Parathyroid adenoma (tissue), 2 donors: ENCODE measurements around the gene OSBPL5.

ENCODE experiments used
- H2AFZ ChIP-seq: fragments of 300-600 bp; sonication (generic); one replicate; pipeline ENCODE4 v1.7.0; 2017; ENCODE audit warnings: antibody characterized with exemption, mild to moderate bottlenecking
- H3K27ac ChIP-seq: fragments of 300-600 bp; sonication (generic); one replicate; pipeline ENCODE4 v1.7.0; 2017
- H3K27me3 ChIP-seq: fragments of 300-600 bp; sonication (generic); one replicate; pipeline ENCODE4 v1.7.0; 2017; ENCODE audit warnings: low read length; ENCODE audit not compliant: control insufficient read depth, insufficient read depth
- H3K36me3 ChIP-seq: fragments of 300-600 bp; sonication (generic); one replicate; pipeline ENCODE4 v1.7.0; 2017; ENCODE audit warnings: low read length; ENCODE audit not compliant: control insufficient read depth, insufficient read depth
- H3K4me1 ChIP-seq: fragments of 300-600 bp; sonication (generic); one replicate; pipeline ENCODE4 v1.7.0; 2017; ENCODE audit warnings: control low read depth
- H3K4me2 ChIP-seq: fragments of 300-600 bp; sonication (generic); one replicate; pipeline ENCODE4 v1.7.0; 2017; ENCODE audit warnings: low read length
- H3K4me3 ChIP-seq: fragments of 300-600 bp; sonication (generic); one replicate; pipeline ENCODE4 v1.7.0; 2017; ENCODE audit warnings: low read depth, low read length
- H3K79me2 ChIP-seq: fragments of 300-600 bp; sonication (generic); one replicate; pipeline ENCODE4 v1.7.0; 2017; ENCODE audit warnings: control low read depth
- H3K9ac ChIP-seq: fragments of 300-600 bp; sonication (generic); one replicate; pipeline ENCODE4 v1.7.0; 2017; ENCODE audit warnings: mild to moderate bottlenecking
- H3K9me3 ChIP-seq: fragments of 300-600 bp; sonication (generic); one replicate; pipeline ENCODE4 v1.7.0; 2017; ENCODE audit warnings: low read length; ENCODE audit not compliant: control insufficient read depth
- TF ChIP-seq, protein P1 (sequence below): fragments of 300-600 bp; sonication (generic); IDR thresholded peaks from one replicate; pipeline ENCODE4 v1.7.0; 2017; ENCODE audit warnings: antibody characterized with exemption, mild to moderate bottlenecking
- donor health status: primary hyperparathyroidism.

Gene OSBPL5

DNA sequence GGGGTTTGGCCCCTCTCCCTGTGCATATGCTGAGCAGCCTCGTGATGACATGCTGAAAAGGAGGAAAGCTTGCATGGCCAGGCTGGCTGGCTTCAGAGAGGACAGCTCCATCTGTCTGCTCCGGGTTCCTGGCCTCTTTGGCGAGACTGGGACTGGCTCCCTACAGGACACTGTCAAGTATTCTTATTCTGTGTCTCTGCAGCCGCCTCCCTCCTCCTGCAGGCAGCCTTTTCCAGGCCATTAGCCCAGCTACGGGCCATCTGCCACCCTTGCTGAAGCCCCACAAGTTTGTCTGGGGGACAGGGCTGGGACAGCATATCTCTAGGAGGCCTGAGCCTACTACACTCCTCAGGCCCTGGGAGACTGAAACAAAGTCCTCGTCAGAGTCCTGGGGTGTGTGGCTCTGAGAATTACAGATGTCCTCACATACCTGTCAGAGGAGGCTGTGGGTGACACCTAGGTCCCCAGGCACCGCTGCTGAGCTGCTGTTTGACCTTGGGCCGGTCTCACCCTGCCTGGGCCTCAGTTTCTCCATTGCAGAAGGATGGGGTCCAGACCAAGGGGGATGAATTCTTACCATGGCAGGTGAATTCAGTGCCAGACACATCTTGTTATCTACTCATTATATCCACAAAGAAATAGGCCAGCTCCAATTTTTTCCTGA is 42.5 kb upstream of the OSBPL5 start:
- Histone ChIP-seq H3K4me1 (no peaks in the 10 kb centered on the region), H2AFZ (no peak overlapping the region), H3K36me3 (no peaks in the 10 kb centered on the region), H3K27ac (no peak overlapping the region), H3K79me2 (no peaks in the 10 kb centered on the region), H3K4me3 (no peak overlapping the region), H3K9ac (no peak overlapping the region), H3K9me3 (no peaks in the 10 kb centered on the region), H3K27me3 (no peaks in the 10 kb centered on the region), H3K4me2 (no peak overlapping the region)
- TF ChIP-seq, protein P1, sequence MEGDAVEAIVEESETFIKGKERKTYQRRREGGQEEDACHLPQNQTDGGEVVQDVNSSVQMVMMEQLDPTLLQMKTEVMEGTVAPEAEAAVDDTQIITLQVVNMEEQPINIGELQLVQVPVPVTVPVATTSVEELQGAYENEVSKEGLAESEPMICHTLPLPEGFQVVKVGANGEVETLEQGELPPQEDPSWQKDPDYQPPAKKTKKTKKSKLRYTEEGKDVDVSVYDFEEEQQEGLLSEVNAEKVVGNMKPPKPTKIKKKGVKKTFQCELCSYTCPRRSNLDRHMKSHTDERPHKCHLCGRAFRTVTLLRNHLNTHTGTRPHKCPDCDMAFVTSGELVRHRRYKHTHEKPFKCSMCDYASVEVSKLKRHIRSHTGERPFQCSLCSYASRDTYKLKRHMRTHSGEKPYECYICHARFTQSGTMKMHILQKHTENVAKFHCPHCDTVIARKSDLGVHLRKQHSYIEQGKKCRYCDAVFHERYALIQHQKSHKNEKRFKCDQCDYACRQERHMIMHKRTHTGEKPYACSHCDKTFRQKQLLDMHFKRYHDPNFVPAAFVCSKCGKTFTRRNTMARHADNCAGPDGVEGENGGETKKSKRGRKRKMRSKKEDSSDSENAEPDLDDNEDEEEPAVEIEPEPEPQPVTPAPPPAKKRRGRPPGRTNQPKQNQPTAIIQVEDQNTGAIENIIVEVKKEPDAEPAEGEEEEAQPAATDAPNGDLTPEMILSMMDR = no peak

DNA sequence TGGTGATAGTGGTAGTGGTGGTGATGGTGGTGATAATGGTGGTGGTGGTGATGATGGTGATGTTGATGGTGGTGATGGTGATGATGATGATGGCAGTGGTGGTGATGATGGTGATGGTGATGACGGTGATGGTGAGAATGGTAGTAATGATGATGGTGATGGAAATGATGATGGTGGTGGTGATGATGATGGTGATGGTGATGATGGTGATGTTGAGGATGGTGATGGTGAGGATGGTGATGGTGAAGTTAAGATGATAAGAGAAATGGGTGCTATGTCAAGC is 41.8 kb upstream of the OSBPL5 start:
- Histone ChIP-seq H3K27me3 (no peaks in the 10 kb centered on the region), H3K9me3 (no peaks in the 10 kb centered on the region), H3K36me3 (no peaks in the 10 kb centered on the region), H3K9ac (no peak overlapping the region), H3K79me2 (no peaks in the 10 kb centered on the region), H3K27ac (no peak overlapping the region), H3K4me2 (no peak overlapping the region), H2AFZ (no peak overlapping the region), H3K4me1 (no peaks in the 10 kb centered on the region), H3K4me3 (no peak overlapping the region)
- TF ChIP-seq, protein P1 = no peak

DNA sequence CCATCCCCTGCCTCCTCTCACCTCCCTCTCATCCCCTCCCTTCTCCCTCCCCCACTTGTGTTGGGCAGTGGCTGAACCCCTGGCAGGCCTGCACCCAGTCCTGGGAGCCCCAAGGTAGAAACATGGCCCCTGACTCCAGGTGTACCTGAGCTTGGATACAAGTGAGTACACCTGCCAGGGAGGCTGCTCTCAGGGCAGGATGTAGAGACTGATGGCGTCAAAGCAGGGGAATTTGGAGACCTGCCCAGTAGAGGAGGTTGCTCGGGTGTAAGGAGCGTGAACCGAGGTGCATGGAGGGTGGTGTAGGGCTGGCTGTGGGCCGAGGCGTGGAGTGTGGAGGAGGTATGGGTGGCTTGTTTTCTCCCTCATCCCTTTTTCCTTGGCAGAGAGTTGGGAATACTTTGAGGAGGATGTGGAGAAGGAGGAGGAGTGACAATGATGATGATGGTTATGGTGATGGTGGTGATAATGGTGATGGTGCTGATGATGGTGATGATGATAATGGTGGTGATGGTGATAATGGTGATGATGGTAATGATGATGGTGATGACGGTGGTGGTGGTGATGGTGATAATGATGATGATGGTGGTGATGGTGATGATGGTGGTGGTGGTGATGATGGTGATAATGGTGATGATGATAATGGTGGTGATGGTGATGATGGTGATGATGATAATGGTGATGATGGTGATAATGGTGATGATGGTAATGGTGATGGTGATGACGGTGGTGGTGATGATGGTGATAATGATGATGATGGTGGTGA is 41.2 kb upstream of the OSBPL5 start:
- Histone ChIP-seq H3K36me3 (no peaks in the 10 kb centered on the region), H3K9me3 (no peaks in the 10 kb centered on the region), H3K9ac (no peak overlapping the region), H3K4me1 (no peaks in the 10 kb centered on the region), H2AFZ (no peak overlapping the region), H3K4me2 (no peak overlapping the region), H3K27me3 (no peaks in the 10 kb centered on the region), H3K79me2 (no peaks in the 10 kb centered on the region), H3K4me3 (no peak overlapping the region), H3K27ac (no peak overlapping the region)
- TF ChIP-seq, protein P1 = no peak

DNA sequence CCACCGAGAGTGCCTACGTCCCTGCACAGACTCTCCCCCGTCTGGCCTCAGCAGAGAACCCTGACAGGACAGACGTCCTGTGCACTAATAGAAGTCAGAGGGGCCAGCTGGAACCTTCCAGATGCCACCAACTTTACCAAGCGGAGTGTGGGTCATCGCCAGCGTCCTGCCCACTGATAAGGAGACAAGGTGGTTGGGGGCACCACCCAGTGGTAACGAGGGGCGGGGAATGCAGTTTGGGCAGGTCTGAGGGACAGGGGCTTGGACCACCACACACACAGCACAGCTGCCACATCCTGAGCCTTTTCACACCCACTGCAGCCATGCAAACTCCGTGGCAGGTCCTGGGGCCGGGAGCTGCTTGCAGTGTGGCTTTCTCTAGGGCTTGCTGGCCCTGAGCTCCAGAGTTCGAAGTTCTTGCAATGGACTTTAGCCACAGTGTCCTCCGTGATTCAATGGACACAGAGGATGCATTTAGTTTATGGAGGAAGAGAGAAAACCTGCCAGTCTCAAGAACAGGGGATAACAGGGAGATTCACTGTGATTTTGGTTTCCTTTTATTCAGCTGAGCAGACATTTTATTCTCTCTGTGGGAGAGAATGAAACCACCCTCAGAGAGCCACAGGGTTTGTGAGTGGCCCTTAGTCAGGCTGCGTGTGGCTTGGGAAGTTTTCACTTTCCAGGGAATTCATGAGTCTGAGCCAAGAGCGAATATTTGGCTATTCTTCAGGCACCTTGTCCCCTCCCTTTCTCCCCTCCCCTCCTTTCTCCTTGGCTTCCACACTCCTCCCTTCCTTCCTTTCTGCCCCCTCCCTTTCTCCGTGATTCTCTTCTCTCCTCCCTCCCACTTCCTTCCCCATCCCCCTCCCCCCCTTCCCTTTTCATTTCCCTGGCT is 40.4 kb upstream of the OSBPL5 start:
- H3K79me2 ChIP-seq = no peaks in the 10 kb centered on the region
- no peak overlapping the region for H3K4me3 ChIP-seq
- no peaks in the 10 kb centered on the region for H3K27me3 ChIP-seq
- H3K4me2 ChIP-seq = no peak overlapping the region
- no peaks in the 10 kb centered on the region for H3K9me3 ChIP-seq
- no peaks in the 10 kb centered on the region for H3K4me1 ChIP-seq
- no peaks in the 10 kb centered on the region for H3K36me3 ChIP-seq
- TF ChIP-seq, protein P1 = no peak
- H3K27ac ChIP-seq = no peak overlapping the region
- H2AFZ ChIP-seq = no peak overlapping the region
- no peak overlapping the region for H3K9ac ChIP-seq
